NB4 (cell line): ENCODE results near the gene SLC25A39.
"Not testable (repeated sequence)": the region's sequence is repeated elsewhere in the genome, so short reads cannot be mapped to it uniquely, and the experiment has no call there.

Source experiments
- DNase-seq: peaks from one replicate; pipeline ENCODE4 v3.0.0; 2010; ENCODE audit warnings: low read depth
- H3K4me3 ChIP-seq: one replicate; pipeline ENCODE4 v1.5.1; 2011; ENCODE audit warnings: mild to moderate bottlenecking, low read depth, low read length, moderate library complexity
- CTCF ChIP-seq: IDR thresholded peaks from one replicate; pipeline ENCODE4 v1.5.1; 2012; ENCODE audit warnings: low read depth, low read length
- MYC ChIP-seq: IDR thresholded peaks from 2 replicates; pipeline ENCODE4 v1.6.1; 2011; ENCODE audit warnings: low read depth, low read length
- POLR2A ChIP-seq: IDR thresholded peaks from 2 replicates; pipeline ENCODE4 v1.6.1; 2011; ENCODE audit warnings: mild to moderate bottlenecking; ENCODE audit not compliant: insufficient read length; ENCODE audit errors: extremely low read depth
- TF ChIP-seq, protein P1 (sequence below): IDR thresholded peaks from 2 replicates; pipeline ENCODE4 v1.6.1; 2011; ENCODE audit warnings: low read depth, low read length

Gene SLC25A39

DNA sequence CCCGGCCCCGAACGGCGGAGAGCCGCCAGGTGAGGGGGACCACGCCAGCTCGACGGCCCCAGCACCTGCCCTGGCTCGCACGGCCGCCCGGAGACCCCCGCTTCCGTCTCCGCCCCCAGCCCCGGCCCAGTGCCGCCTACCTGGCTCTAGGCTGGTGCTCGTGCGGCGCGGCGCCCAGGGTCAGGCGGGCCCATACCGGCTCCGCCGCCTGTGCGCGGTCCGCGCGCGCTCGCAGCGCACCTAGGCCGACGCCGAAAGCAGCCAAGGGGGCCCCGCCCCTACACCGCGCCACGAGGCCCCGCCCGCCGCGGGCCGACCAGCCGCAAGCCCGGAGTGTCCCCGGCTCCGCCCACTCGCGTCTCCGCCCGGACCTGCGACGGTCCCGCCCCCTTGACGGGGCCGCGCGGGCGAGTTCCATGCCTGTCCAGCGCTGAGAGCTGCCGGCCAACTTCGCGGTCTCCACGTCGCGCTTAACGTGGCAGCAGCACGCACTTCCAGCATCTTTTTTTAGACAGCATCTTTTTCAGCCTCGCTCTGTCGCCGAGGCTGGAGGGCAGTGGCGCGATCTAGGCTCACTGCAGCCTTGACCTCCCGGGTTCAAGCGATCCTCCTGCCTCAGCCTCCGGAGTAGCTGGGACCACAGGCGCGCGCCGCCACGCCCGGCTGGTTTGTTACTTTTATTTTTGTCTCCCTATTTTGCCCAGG, at the start of gene SLC25A39:
Gene SLC25A39 (minus strand): TSS at position 253 of the 705 bp plus-strand sequence. CDS start 1,261 bp downstream, outside the sequence.
- TF ChIP-seq MYC, result peak; percentile 83
- TF ChIP-seq POLR2A, result peak; percentile 58
- no peak for TF ChIP-seq CTCF
- TF ChIP-seq, protein P1, sequence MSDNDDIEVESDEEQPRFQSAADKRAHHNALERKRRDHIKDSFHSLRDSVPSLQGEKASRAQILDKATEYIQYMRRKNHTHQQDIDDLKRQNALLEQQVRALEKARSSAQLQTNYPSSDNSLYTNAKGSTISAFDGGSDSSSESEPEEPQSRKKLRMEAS, result peak; percentile 57

DNA sequence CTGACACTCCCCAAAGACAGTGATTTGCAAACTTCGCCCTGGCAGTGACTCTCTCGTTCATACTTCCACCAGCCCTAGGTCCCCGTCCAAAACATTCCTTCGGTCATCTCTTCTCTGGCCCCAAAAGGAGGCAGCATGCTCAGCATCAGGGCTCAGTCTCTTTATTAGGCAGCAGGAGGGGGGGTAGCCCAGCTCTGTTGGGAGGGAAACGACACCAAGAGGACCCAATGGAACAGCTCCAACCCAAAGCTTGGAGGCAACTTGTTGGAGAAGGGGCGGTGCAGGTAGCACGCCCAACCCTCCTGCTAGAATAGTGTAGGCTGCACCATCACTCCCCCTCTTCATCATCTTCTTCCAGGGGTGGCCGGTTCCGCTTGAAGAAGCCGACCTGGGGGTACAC, 47.4 kb upstream of the SLC25A39 start:
- TF ChIP-seq, protein P1, result no peak
- TF ChIP-seq CTCF (no peak), POLR2A (no peak), MYC (no peak)
- no peak for DNase-seq
- no peak overlapping the region for H3K4me3 ChIP-seq

More for the DNA sequence above, at the start of gene SLC25A39:
- H3K4me3 ChIP-seq, result peak within 1 kb of the TSS; percentile 74
- DNase-seq, result peak; percentile 94

- DNase-seq, H3K4me3 ChIP-seq: not testable (repeated sequence)
Observed at GRCh38 chr17:44369414-44370023, 44.9 kb upstream of the SLC25A39 start.

DNA sequence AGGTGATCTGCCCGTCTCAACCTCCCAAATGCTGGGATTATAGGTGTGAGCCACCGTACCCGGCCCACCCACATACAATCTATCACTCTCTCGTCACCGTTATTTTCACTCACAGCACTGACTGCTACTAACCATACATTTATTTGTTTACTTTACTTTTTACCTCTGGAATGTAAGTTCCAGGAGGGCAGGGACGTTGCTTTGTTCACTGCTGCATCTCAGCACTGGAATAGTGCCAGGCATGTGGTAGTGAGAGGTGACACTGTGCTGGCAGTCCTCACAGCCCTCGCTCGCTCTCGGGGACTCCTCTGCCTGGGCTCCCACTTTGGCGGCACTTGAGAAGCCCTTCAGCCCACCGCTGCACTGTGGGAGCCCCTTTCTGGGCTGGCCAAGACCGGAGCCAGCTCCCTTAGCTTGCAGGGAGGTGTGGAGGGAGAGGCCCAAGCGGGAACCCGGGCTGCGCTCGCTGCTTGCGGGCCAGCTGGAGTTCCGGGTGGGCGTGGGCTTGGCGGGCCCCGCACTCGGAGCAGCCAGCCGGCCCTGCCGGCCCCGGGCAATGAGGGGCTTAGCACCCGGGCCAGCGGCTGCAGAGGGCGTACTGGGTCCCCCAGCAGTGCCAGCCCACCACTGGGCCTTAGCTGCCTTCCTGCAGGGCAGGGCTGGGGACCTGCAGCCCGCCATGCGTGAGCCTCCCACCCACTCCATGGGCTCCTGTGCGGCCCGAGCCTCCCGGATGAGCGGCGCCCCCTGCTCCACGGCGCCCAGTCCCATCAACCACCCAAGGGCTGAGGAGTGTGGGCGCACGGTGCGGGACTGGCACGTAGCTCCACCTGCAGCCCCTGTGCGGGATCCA, 44.0 kb upstream of the SLC25A39 start:
- not testable (repeated sequence) for H3K4me3 ChIP-seq, DNase-seq

GRCh38 chr17:44367231-44367979, 42.8 kb upstream of the SLC25A39 start:
- DNase-seq, result no peak
- TF ChIP-seq, protein P1, result no peak
- no peak for TF ChIP-seq POLR2A
- no peak overlapping the region for H3K4me3 ChIP-seq

GRCh38 chr17:44365051-44365450, 40.4 kb upstream of the SLC25A39 start:
- DNase-seq, H3K4me3 ChIP-seq: not testable (repeated sequence)

GRCh38 chr17:44363613-44364159, 39.1 kb upstream of the SLC25A39 start, which contains the start of gene FAM171A2:
TSS of gene FAM171A2 (minus strand) at chr17:44363853. CDS start at chr17:44363714, 139 bp downstream.
- DNase-seq, result peak; percentile 78
- TF ChIP-seq CTCF (peak; percentile 24), POLR2A (peak; percentile 23)
- TF ChIP-seq, protein P1, result no peak
- peak within 1 kb of the TSS; percentile 25 for H3K4me3 ChIP-seq
